HG03175 (cell line): ENCODE results near the gene MACROH2A1.

Experiments used
- ATAC-seq: cut with Tn5 transposase; IDR thresholded peaks from one replicate; pipeline ENCODE4 v1.9.1; 2021; ENCODE audit warnings: mild to moderate bottlenecking, moderate library complexity; ENCODE audit not compliant: unreplicated experiment

The MACROH2A1 gene

DNA sequence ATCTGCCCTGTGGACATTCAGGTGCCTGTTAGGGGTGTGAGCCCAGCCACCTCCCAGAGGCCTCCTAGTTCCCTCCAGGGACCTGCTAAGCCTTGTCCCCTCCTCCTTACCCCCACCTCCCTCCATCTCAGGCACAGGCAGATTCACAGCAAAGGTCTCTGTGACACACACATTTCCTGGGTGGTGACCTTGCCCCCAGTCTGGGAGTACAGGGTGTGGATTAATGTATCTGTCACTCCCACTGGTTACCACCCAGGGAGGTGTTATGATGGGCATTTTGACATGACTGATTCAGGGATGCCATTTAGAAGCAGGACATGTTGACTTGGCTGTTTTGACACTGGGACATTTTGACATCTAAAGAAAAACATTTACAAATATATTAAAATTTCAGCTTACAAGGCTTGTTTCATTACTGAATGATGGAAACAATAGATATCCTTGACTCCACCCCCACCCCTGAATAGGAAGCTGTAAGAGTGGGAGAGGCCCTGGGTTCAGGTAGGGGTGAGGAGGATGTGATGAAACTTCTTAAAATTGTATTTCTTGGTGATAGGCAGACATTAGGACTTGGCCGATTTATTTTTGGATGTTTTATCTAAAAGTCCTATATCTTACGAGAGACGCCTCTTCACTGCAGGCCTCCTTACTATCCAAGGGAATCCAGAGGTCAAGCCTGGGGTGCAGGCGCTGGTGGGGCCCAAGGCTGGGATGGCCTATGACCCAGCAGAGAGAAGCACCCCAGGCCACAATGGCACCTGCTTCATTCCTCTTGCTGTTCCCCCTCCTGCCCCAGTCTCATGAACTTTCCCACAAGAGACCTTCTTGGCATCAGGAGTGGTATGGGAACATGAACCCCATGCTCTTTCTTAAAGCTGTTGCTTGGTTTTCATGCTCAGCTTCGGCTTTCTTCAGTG, 101.9 kb downstream of the MACROH2A1 start:
- no peak for ATAC-seq

DNA sequence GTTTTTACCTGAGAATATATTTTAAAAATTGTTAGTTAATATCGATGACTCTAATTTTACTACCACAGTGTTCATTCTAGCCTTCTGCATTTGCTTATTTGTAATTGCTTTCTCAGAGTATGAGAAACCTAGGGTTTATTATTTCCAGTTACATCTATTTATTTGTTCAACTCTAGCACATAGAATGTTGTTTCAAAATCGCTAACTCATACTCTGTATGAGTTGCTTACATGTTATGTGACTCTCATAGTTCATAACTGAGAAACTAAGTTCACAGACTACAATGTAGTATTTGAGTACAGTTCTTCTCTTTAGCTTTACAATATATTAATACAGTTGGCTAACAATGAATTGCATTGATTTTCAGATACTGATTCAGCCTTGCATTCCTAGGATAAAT, 103.2 kb downstream of the MACROH2A1 start:
- ATAC-seq: no peak

DNA sequence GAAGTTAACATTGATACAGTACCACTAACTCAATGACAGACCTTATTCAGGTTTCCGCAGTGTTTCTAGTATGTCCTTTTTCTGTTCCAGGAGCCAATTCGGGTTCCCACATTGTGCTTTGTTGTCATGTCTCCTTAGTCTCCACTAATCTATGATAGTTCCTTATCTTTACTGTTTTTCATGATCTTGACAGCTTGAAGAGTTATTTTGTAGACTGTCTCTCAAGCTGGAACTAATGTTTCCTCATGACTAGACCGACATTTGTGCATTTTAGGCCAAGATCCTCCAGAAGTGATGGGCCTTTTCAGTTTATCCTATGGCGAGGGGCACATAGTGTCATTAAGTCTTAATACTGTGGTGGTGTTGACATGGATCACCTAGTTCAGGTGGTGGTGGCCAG, 104.2 kb downstream of the MACROH2A1 start:
- no peak for ATAC-seq

DNA sequence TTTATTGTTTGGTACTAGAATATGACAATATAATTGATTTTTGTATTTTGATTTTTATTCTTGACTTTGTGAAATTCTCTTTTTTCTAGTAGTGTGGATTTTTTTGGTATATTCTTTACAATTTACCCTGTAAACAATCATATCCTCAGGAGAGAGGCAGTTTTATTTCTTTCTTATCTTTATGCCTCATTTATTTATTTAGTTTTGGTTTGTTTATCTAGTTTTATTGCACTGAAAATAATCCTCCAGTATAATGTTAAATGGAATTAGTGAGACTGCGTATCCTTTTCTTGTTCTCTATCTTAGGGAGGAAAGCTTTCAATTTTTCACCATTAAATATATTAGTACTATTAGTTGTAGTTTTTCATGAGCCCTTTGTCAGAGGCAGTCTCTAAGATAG, 109.4 kb downstream of the MACROH2A1 start:
- no peak for ATAC-seq

DNA sequence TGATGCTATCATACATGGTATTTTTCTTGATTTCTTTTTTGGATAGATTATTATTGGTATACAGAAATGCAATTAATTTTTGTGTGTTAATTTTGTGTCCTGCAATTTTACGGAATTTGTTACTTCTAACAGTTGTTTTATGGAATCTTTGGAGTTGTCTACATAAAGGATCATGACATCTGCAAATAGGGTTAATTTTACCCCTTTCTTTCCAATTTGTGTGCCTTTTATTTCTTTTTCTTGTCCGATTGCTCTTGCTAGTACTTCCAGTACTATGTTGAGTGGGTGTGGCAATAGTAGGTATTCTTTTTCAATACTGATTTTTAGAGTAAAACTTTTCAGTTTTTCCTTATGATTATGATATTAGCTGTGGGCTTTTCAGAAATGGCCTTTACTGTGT, 111.5 kb downstream of the MACROH2A1 start:
- no peak for ATAC-seq
